Panc1 (cell line): ENCODE measurements around the gene GTSE1. TPM values are rescaled to one million over a fixed set of nuclear protein-coding genes. Genes with fewer than 3 reads are reported as not detected.

Source experiments
- ATAC-seq: fragments of 200-7000 bp; cut with Tn5 transposase; 2 replicates; pipeline ENCODE4 v1.9.1; 2020; ENCODE audit warnings: mild to moderate bottlenecking, moderate library complexity
- BruUV-seq: library from RNA; stranded (reverse); fragments of 400-500 nt; replicated peaks from 2 replicates; lab custom pipeline; 2021; lab: Mats Ljungman, UMichigan
- CTCF ChIA-PET: fragments of 300-600 bp; sonication (Branson Sonifier 250); formaldehyde crosslinking; loops from one replicate; lab custom pipeline; 2022; ENCODE audit warnings: antibody characterized with exemption; lab: Charles Lee
- POLR2A ChIA-PET: fragments of 300-600 bp; sonication (Branson Sonifier 250); formaldehyde crosslinking; loops from one replicate; lab custom pipeline; 2022; ENCODE audit warnings: antibody characterized with exemption; lab: Charles Lee
- DNase-seq: peaks from one replicate; pipeline ENCODE4 v3.0.0-alpha.2; 2010; ENCODE audit warnings: low read depth, low spot score
- H3K27ac ChIP-seq: 2 replicates; pipeline ENCODE4 v1.5.1; 2011; ENCODE audit warnings: mild to moderate bottlenecking, low read length, inconsistent platforms
- H3K27me3 ChIP-seq: fragments of 200-500 bp; sonication (Bioruptor generic); 2 replicates; pipeline ENCODE4 v1.6.0; 2014; ENCODE audit warnings: low read length, inconsistent platforms; ENCODE audit not compliant: control insufficient read depth, insufficient read depth
- H3K36me3 ChIP-seq: fragments of 200-500 bp; sonication (Bioruptor generic); 2 replicates; pipeline ENCODE4 v1.5.1; 2014; ENCODE audit warnings: inconsistent platforms, mild to moderate bottlenecking, low read length, moderate library complexity; ENCODE audit not compliant: control insufficient read depth, insufficient read depth
- H3K4me1 ChIP-seq: 2 replicates; pipeline ENCODE4 v1.5.1; 2011; ENCODE audit warnings: inconsistent platforms, mild to moderate bottlenecking, low read length, moderate library complexity; ENCODE audit not compliant: control insufficient read depth, insufficient read depth
- H3K4me3 ChIP-seq, 2 experiments: 2 replicates each; pipeline ENCODE4 v1.5.1; 2011 to 2012; ENCODE audit warnings: low read depth in 2 of 2, low read length in 2 of 2, mild to moderate bottlenecking in 2 of 2, inconsistent platforms in 1 of 2, moderate library complexity in 1 of 2
- H3K9me3 ChIP-seq: fragments of 200-500 bp; sonication (Bioruptor generic); 2 replicates; pipeline ENCODE4 v1.5.1; 2014; ENCODE audit warnings: low read depth, mild to moderate bottlenecking, inconsistent platforms, low read length, moderate library complexity; ENCODE audit not compliant: control insufficient read depth, insufficient read depth
- POLR2AphosphoS5 ChIP-seq: IDR thresholded peaks from 2 replicates; pipeline ENCODE4 v1.6.1; 2012; ENCODE audit warnings: mild to moderate bottlenecking, low read depth, low read length, moderate library complexity
- SIN3A ChIP-seq: IDR thresholded peaks from 2 replicates; pipeline ENCODE4 v1.6.1; 2012; ENCODE audit warnings: low read depth, mild to moderate bottlenecking, low read length, moderate library complexity, borderline replicate concordance; ENCODE audit not compliant: insufficient read depth
- TCF7L2 ChIP-seq: IDR thresholded peaks from 2 replicates; pipeline ENCODE4 v1.6.1; 2011; ENCODE audit warnings: mild to moderate bottlenecking, low read depth, low read length, inconsistent platforms
- in situ Hi-C: cut with HindIII; loops from 2 replicates; pipeline ENCODE4 v1.10.0; 2016; ENCODE audit warnings: low sequenced_read_pairs, low pct_unique_long_range_greater_than_20kb
- intact Hi-C: fragments of 100-400 bp; cut with micrococcal nuclease; formaldehyde crosslinking; loops from one replicate; pipeline ENCODE4 v1.10.0; 2022; ENCODE audit not compliant: unreplicated experiment
- total RNA-seq: library from RNA; stranded (reverse); gene quantifications from one replicate; pipeline ENCODE4 v1.2.1, GENCODE V29; 2021; ENCODE audit not compliant: unreplicated experiment
- TF ChIP-seq, protein P1 (sequence below), 2 experiments: IDR thresholded peaks; 2 replicates each; pipeline ENCODE4 v1.6.1; 2011 to 2012; ENCODE audit warnings: low read depth in 2 of 2, control low read depth in 1 of 2, low read length in 1 of 2, mild to moderate bottlenecking in 1 of 2, moderate library complexity in 1 of 2; ENCODE audit not compliant: insufficient read depth in 1 of 2
- TF ChIP-seq, protein P2 (sequence below): fragments of 450-650 bp; IDR thresholded peaks from 2 replicates; pipeline ENCODE4 v1.5.1; 2017; ENCODE audit warnings: mild to moderate bottlenecking

GTSE1 gene
- total RNA-seq, 1 experiment from 2014 or later = 36.2 TPM

DNA sequence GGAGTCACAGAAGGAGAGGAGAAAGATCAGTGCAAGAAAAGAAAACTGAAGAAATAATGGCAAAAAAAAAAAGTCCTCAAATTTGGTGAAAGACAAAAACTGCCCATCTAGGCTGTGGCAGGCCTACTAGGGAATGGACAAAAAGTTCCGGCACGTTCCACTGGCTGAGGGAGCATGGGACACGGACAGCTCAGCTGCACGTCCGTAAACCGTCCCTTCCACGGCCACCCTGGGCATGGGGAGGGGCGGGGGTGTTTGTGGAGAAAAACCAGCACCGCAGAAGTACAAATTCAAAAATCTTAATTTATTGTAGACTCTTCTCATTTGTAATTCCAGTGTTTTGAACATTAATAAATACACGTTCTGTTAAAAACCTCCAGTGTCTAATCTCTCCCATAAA, 64.2 kb downstream of the GTSE1 start:
- no peaks in the 10 kb centered on the region for H3K36me3 ChIP-seq
- TF ChIP-seq SIN3A (no peak), TCF7L2 (no peak), POLR2AphosphoS5 (no peak)
- TF ChIP-seq, protein P1, sequence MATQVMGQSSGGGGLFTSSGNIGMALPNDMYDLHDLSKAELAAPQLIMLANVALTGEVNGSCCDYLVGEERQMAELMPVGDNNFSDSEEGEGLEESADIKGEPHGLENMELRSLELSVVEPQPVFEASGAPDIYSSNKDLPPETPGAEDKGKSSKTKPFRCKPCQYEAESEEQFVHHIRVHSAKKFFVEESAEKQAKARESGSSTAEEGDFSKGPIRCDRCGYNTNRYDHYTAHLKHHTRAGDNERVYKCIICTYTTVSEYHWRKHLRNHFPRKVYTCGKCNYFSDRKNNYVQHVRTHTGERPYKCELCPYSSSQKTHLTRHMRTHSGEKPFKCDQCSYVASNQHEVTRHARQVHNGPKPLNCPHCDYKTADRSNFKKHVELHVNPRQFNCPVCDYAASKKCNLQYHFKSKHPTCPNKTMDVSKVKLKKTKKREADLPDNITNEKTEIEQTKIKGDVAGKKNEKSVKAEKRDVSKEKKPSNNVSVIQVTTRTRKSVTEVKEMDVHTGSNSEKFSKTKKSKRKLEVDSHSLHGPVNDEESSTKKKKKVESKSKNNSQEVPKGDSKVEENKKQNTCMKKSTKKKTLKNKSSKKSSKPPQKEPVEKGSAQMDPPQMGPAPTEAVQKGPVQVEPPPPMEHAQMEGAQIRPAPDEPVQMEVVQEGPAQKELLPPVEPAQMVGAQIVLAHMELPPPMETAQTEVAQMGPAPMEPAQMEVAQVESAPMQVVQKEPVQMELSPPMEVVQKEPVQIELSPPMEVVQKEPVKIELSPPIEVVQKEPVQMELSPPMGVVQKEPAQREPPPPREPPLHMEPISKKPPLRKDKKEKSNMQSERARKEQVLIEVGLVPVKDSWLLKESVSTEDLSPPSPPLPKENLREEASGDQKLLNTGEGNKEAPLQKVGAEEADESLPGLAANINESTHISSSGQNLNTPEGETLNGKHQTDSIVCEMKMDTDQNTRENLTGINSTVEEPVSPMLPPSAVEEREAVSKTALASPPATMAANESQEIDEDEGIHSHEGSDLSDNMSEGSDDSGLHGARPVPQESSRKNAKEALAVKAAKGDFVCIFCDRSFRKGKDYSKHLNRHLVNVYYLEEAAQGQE (IDR thresholded peaks at IDR 0.05; ENCODE audit: insufficient read depth in 1 of 2, low read depth in 2 of 2, low read length in 1 of 2) = no peak
- TF ChIP-seq, protein P2, sequence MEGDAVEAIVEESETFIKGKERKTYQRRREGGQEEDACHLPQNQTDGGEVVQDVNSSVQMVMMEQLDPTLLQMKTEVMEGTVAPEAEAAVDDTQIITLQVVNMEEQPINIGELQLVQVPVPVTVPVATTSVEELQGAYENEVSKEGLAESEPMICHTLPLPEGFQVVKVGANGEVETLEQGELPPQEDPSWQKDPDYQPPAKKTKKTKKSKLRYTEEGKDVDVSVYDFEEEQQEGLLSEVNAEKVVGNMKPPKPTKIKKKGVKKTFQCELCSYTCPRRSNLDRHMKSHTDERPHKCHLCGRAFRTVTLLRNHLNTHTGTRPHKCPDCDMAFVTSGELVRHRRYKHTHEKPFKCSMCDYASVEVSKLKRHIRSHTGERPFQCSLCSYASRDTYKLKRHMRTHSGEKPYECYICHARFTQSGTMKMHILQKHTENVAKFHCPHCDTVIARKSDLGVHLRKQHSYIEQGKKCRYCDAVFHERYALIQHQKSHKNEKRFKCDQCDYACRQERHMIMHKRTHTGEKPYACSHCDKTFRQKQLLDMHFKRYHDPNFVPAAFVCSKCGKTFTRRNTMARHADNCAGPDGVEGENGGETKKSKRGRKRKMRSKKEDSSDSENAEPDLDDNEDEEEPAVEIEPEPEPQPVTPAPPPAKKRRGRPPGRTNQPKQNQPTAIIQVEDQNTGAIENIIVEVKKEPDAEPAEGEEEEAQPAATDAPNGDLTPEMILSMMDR = no peak
- H3K27ac ChIP-seq = no peak overlapping the region
- ChIA-PET POLR2A (no interaction called here), CTCF (no interaction called here)
- no peaks in the 10 kb centered on the region for H3K4me1 ChIP-seq
- H3K4me3 ChIP-seq = no peak overlapping the region
- in situ Hi-C loops (no loop called here), intact Hi-C loops (no loop called here)
- ATAC-seq (no peak), DNase-seq (no peak)
- BruUV-seq = no TSS peak
- H3K9me3 ChIP-seq = no peaks in the 10 kb centered on the region
- no peaks in the 10 kb centered on the region for H3K27me3 ChIP-seq

DNA sequence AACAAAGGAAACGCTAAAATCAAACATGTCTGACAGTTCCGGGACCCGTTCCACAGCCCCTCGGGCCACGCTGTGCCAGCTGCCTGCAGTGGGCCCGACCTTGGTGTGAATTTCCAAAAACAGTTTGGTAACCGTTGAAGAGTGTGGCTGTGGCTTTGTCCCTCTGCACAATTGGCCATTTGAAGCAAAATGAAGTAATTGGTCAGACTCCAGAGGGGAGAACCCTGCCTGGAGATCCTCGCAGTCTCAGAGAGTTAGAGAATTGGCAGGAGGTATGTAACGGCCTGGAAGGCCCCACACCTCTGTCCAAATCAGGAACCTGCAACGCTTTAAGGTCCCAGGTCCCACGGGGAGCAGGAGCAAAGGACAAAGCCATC, 65.1 kb downstream of the GTSE1 start:
- intact Hi-C loops (no loop called here), in situ Hi-C loops (no loop called here)
- H3K4me3 ChIP-seq = no peak overlapping the region
- H3K4me1 ChIP-seq = no peaks in the 10 kb centered on the region
- TF ChIP-seq, protein P1 (IDR thresholded peaks at IDR 0.05; ENCODE audit: insufficient read depth in 1 of 2, low read depth in 2 of 2, low read length in 1 of 2) = no peak
- TF ChIP-seq, protein P2 = no peak
- TF ChIP-seq POLR2AphosphoS5 = no peak
- no peak for TF ChIP-seq TCF7L2
- TF ChIP-seq SIN3A = no peak
- DNase-seq (no peak), ATAC-seq (no peak)
- no peaks in the 10 kb centered on the region for H3K9me3 ChIP-seq
- H3K27me3 ChIP-seq = no peaks in the 10 kb centered on the region
- ChIA-PET POLR2A (no interaction called here), CTCF (interaction anchor here (0.6 kb wide), 1 partner anchor 12 kb away, joined by 9 read pairs; no protein-coding TSS in a partner anchor)
- H3K27ac ChIP-seq = no peak overlapping the region
- H3K36me3 ChIP-seq = no peaks in the 10 kb centered on the region
- BruUV-seq = no TSS peak
